ENCODE results near the gene WDR20.
"Not testable (repeated sequence)": the region's sequence is repeated elsewhere in the genome, so short reads cannot be mapped to it uniquely, and the experiment has no call there.

Gene WDR20

GRCh38 chr14:102139286-102140026, at the start of gene WDR20:
Gene WDR20 (plus strand): TSS chr14:102139897. CDS start chr14:102139924, 27 bp downstream.
- peak; percentile 99 for DNase-seq

GRCh38 chr14:102090713-102091112, 49.0 kb upstream of the WDR20 start:
- DNase-seq = no peak

- DNase-seq = no peak
Observed at GRCh38 chr14:102092806-102093205, 46.9 kb upstream of the WDR20 start.

GRCh38 chr14:102094101-102094500, 45.6 kb upstream of the WDR20 start:
- no peak for DNase-seq

GRCh38 chr14:102095231-102095870, 44.3 kb upstream of the WDR20 start:
- DNase-seq = no peak

- no peak for DNase-seq
Observed at GRCh38 chr14:102095871-102096568, 43.7 kb upstream of the WDR20 start.

GRCh38 chr14:102096569-102097188, 43.0 kb upstream of the WDR20 start:
- peak; percentile 73 for DNase-seq

GRCh38 chr14:102097441-102098135, 42.1 kb upstream of the WDR20 start:
- no peak for DNase-seq

- no peak for DNase-seq
Observed at GRCh38 chr14:102103062-102103695, 36.5 kb upstream of the WDR20 start.

GRCh38 chr14:102105369-102105768, 34.3 kb upstream of the WDR20 start:
- DNase-seq = no peak

- DNase-seq = not testable (repeated sequence)
Observed at GRCh38 chr14:102109332-102109731, 30.4 kb upstream of the WDR20 start.

GRCh38 chr14:102111101-102111500, 28.6 kb upstream of the WDR20 start:
- no peak for DNase-seq

GRCh38 chr14:102116361-102117180, 23.1 kb upstream of the WDR20 start:
- no peak for DNase-seq

- no peak for DNase-seq
Observed at GRCh38 chr14:102117852-102118251, 21.8 kb upstream of the WDR20 start.

GRCh38 chr14:102120888-102121287, 18.8 kb upstream of the WDR20 start:
- no peak for DNase-seq

- DNase-seq = no peak
Observed at GRCh38 chr14:102121567-102121966, 18.1 kb upstream of the WDR20 start.

- DNase-seq = no peak
Observed at GRCh38 chr14:102124419-102124818, 15.3 kb upstream of the WDR20 start.

- no peak for DNase-seq
Observed at GRCh38 chr14:102125546-102125945, 14.2 kb upstream of the WDR20 start.

GRCh38 chr14:102126807-102127455, 12.8 kb upstream of the WDR20 start:
- DNase-seq = no peak

GRCh38 chr14:102131741-102132140, 8.0 kb upstream of the WDR20 start:
- no peak for DNase-seq

GRCh38 chr14:102134021-102134420, 5.7 kb upstream of the WDR20 start:
- not testable (repeated sequence) for DNase-seq

All from CD4-positive, alpha-beta T cell treated with Interleukin-17A for 1 hour (primary cell).